Prostate gland (tissue), 2 donors: Measurements from ENCODE around the gene ADRA2A. TPM values are rescaled to one million over a fixed set of nuclear protein-coding genes. Genes with fewer than 3 reads are reported as not detected.

Source experiments
- DNase-seq: peaks from one replicate; pipeline ENCODE4 v3.0.0-alpha.2; 2019; ENCODE audit warnings: low spot score
- H3K27ac ChIP-seq, 2 donors: fragments of 200-600 bp; sonication (generic); 2 replicates each; pipeline ENCODE4 v1.5.1; 2017 to 2019
- H3K27me3 ChIP-seq: fragments of 200-600 bp; sonication (generic); replicated peaks from 2 replicates; pipeline ENCODE4 v1.5.1; 2019; ENCODE audit not compliant: insufficient read depth
- H3K36me3 ChIP-seq, 2 donors: fragments of 200-600 bp; sonication (generic); 1 replicate in 1 of 2; 2 replicates in 1 of 2; pipeline versions ENCODE4 v1.5.1 to v1.8.1; 2017 to 2019
- H3K4me1 ChIP-seq: fragments of 200-600 bp; sonication (generic); replicated peaks from 2 replicates; pipeline ENCODE4 v1.5.1; 2019
- H3K4me3 ChIP-seq, 2 donors: fragments of 200-600 bp; sonication (generic); 2 replicates each; pipeline ENCODE4 v1.5.1; 2017 to 2019
- H3K9me3 ChIP-seq: fragments of 200-600 bp; sonication (generic); 2 replicates; pipeline ENCODE4 v1.5.1; 2017
- POLR2A ChIP-seq: fragments of 450-650 bp; IDR thresholded peaks from one replicate; pipeline ENCODE4 v1.6.1; 2016; ENCODE audit warnings: antibody characterized with exemption, mild to moderate bottlenecking
- POLR2AphosphoS5 ChIP-seq: sonication (generic); formaldehyde crosslinking; IDR thresholded peaks from one replicate; pipeline ENCODE4 v1.6.1; 2017; ENCODE audit warnings: antibody characterized with exemption
- WGBS: methylation state at CpG from one replicate; pipeline ENCODE4 v1.1.5; 2018; 5-methylcytosine and 5-hydroxymethylcytosine counted together
- intact Hi-C: fragments of 100-400 bp; cut with DNase I; formaldehyde crosslinking; loops from one replicate; pipeline ENCODE4 v1.14.2; 2022
- total RNA-seq, 2 donors: library from RNA; depleted of rRNA; stranded (reverse); fragments of >200 nt; gene quantifications; one replicate each; pipeline ENCODE4 v1.1.0, GENCODE V29; 2016
- TF ChIP-seq, protein P1 (sequence below), 4 experiments: fragments of 200-600 bp in 2 of 4; fragments of 450-650 bp in 2 of 4; sonication (generic) in 2 of 4; IDR thresholded peaks; 1 replicate in 3 of 4; 2 replicates in 1 of 4; pipeline ENCODE4 v1.5.1; 2016 to 2019; ENCODE audit warnings: antibody characterized with exemption in 4 of 4, mild to moderate bottlenecking in 2 of 4, moderate library complexity in 2 of 4

Gene ADRA2A
- total RNA-seq, 2 donors from 2014 or later, result 0.41 to 12.3 TPM

DNA sequence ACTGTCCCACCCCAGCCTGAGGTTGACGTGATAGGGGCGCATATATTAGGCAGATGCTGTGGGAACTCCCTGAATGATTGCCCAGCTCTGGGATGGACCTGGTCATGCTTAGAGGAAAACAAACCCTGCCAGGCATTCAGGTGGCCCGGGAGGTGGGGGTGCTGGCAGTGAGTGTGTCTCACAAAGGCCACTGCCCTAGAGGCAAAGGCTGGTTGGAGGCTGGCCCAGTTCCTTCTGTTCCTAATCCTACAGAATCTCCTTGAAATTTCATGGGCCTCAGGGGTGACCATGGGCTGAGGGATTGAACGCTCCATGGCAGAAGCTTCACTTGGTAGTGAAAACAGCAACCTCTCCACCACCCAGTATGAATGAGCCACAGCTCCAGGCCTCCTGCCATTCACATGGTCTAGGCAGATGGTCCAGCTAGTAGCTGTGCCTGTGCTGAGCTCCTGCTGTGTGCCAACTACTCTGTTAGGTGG lies 25.6 kb downstream of the ADRA2A start:
- 50% methylated on average over 4 of the region's 4 CpGs for whole genome bisulfite sequencing
- no peak overlapping the region for H3K27ac ChIP-seq

DNA sequence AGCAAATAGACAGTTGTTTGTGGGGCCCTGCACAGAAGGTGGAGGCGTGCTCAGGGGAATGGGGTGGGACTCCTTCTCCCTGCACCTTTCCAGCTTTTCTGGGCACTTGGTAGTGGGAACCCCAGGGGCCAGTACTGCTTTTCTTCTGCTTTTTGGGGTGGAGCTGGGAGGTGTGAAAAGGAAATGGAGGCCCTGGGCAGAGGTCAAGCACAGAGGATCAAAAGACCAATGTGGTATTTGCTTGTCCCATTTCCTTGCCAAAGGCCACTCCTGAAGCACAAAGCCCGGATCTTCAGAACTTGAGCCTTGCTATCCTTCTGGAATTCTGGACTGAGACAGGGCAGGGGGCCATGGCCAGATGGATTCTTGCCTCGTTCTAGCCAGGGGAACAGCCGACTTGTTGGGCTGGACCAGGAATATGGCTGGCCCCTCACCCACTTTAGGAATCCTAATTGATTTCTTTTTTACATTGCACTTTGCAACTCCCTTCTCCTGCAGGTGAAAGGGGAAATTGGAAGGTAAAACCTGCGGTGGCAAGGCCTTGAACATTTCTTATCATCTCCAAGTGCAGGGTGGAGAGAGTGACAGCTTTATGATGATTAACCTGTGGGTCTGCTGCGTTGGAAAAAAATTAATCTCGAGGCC lies 26.5 kb downstream of the ADRA2A start:
- intact Hi-C loops, result no loop called here
- no peak for TF ChIP-seq POLR2AphosphoS5
- TF ChIP-seq POLR2A, result no peak
- 51% methylated on average over 7 of the region's 7 CpGs for WGBS
- Histone ChIP-seq H3K4me3 (no peak overlapping the region), H3K27ac (no peak overlapping the region), H3K27me3 (no peaks in the 10 kb centered on the region), H3K36me3 (no peaks in the 10 kb centered on the region), H3K9me3 (no peaks in the 10 kb centered on the region), H3K4me1 (no peaks in the 10 kb centered on the region)
- DNase-seq, result no peak

More for the DNA sequence above, 25.6 kb downstream of the ADRA2A start:
- Histone ChIP-seq H3K9me3 (no peaks in the 10 kb centered on the region), H3K27me3 (no peaks in the 10 kb centered on the region), H3K4me1 (no peaks in the 10 kb centered on the region), H3K36me3 (no peaks in the 10 kb centered on the region), H3K4me3 (no peak overlapping the region)
- no peak for DNase-seq
- intact Hi-C loops, result no loop called here
- TF ChIP-seq POLR2A (no peak), POLR2AphosphoS5 (no peak)
- TF ChIP-seq, protein P1, sequence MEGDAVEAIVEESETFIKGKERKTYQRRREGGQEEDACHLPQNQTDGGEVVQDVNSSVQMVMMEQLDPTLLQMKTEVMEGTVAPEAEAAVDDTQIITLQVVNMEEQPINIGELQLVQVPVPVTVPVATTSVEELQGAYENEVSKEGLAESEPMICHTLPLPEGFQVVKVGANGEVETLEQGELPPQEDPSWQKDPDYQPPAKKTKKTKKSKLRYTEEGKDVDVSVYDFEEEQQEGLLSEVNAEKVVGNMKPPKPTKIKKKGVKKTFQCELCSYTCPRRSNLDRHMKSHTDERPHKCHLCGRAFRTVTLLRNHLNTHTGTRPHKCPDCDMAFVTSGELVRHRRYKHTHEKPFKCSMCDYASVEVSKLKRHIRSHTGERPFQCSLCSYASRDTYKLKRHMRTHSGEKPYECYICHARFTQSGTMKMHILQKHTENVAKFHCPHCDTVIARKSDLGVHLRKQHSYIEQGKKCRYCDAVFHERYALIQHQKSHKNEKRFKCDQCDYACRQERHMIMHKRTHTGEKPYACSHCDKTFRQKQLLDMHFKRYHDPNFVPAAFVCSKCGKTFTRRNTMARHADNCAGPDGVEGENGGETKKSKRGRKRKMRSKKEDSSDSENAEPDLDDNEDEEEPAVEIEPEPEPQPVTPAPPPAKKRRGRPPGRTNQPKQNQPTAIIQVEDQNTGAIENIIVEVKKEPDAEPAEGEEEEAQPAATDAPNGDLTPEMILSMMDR (IDR thresholded peaks at IDR 0.05), result no peak

DNA sequence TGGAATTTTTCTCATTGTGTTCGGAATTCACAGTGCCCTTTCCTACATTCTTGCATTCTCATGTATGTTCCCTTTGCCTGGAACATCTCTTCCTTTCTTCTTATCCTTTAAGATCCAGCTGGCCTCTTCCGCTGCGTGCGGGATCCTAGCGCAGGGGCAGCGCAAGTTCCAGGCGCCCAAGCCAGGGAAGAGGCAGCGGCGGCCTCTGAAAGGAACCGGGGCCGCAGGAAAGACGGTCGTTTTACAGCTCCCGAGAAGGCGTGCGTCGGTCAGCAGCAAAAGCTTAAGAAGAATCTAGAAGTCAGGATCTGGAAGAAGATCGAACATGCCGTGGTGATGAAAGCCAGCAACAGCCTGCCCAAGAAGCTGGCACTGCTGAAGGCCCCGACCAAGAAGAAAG lies 28.0 kb downstream of the ADRA2A start:
- no peaks in the 10 kb centered on the region for H3K36me3 ChIP-seq
- H3K4me3 ChIP-seq, result no peak overlapping the region
- no peak for DNase-seq
- H3K27me3 ChIP-seq, result no peaks in the 10 kb centered on the region
- H3K9me3 ChIP-seq, result no peaks in the 10 kb centered on the region
- 95% methylated on average over 20 of the region's 20 CpGs for WGBS
- intact Hi-C loops, result no loop called here
- no peaks in the 10 kb centered on the region for H3K4me1 ChIP-seq
- TF ChIP-seq POLR2AphosphoS5 (no peak), POLR2A (no peak)
- TF ChIP-seq, protein P1 (IDR thresholded peaks at IDR 0.05), result no peak
- H3K27ac ChIP-seq, result no peak overlapping the region

DNA sequence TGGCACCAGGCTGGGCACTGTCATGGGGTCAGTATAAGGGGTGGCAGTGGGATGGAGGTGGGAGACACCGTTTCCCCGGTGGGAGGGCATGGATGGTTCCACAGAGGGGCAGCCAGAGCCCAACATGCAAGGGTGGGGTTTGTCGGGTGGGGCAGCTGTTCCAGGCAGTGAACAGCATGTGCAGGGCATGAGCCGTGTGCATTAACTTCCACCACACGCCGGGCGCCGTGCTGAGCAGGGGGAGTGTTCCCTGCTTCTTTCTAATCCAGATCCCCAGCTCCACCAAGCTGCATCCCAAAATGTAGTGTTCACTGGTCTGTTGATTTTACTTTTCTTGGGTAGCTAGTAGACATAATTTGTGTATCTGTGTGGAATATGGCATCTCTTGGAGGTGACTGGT lies 29.3 kb downstream of the ADRA2A start:
- WGBS, result 97% methylated on average over 8 of the region's 8 CpGs
- H3K27ac ChIP-seq, result no peak overlapping the region
- no peaks in the 10 kb centered on the region for H3K36me3 ChIP-seq
- no peaks in the 10 kb centered on the region for H3K4me1 ChIP-seq
- no peak overlapping the region for H3K4me3 ChIP-seq
- intact Hi-C loops, result no loop called here
- no peak for DNase-seq
- no peaks in the 10 kb centered on the region for H3K27me3 ChIP-seq
- TF ChIP-seq, protein P1 (IDR thresholded peaks at IDR 0.05), result no peak
- TF ChIP-seq POLR2A (no peak), POLR2AphosphoS5 (no peak)
- H3K9me3 ChIP-seq, result no peaks in the 10 kb centered on the region

DNA sequence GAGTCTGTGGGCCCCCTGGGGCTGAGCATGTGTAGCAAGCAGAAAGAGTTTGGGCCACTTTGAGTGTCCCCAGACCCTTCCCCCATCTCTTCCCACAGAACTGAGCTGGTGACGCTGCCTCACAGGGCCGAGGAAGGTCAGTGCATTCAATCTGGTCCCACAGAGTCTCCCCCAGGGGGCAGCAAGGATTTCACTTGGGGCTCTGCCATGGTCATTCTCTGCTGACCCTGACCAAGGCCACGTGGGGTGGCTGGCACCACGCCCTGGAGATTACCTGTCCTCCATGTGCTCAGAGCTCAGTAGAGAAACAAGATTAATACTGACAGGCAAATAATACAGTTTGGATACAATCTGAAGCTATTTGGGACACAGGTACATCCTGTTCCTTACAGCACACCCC lies 30.2 kb downstream of the ADRA2A start:
- TF ChIP-seq, protein P1 (IDR thresholded peaks at IDR 0.05), result no peak
- TF ChIP-seq POLR2AphosphoS5 (no peak), POLR2A (no peak)
- Histone ChIP-seq H3K4me3 (no peak overlapping the region), H3K27ac (no peak overlapping the region), H3K36me3 (no peaks in the 10 kb centered on the region), H3K27me3 (no peaks in the 10 kb centered on the region), H3K9me3 (no peaks in the 10 kb centered on the region), H3K4me1 (no peaks in the 10 kb centered on the region)
- WGBS, result 69% methylated on average over 4 of the region's 4 CpGs
- intact Hi-C loops, result no loop called here
- DNase-seq, result no peak
